HG02763 (cell line): ENCODE measurements around the gene CUL3.
"Not testable (repeated sequence)": the region's sequence is repeated elsewhere in the genome, so short reads cannot be mapped to it uniquely, and the experiment has no call there.

Experiments used
- ATAC-seq: cut with Tn5 transposase; IDR thresholded peaks from one replicate; pipeline ENCODE4 v1.9.1; 2021; ENCODE audit warnings: mild to moderate bottlenecking, moderate library complexity; ENCODE audit not compliant: unreplicated experiment

CUL3 gene

GRCh38 chr2:224545884-224546644 is 39.1 kb downstream of the CUL3 start:
- no peak for ATAC-seq

- ATAC-seq, result no peak
Observed at GRCh38 chr2:224543939-224544338, 41.2 kb downstream of the CUL3 start.

- ATAC-seq, result no peak
Observed at GRCh38 chr2:224538561-224539138, 46.5 kb downstream of the CUL3 start.

GRCh38 chr2:224532931-224533330 is 52.2 kb downstream of the CUL3 start:
- ATAC-seq, result no peak

GRCh38 chr2:224532441-224532840 is 52.7 kb downstream of the CUL3 start:
- ATAC-seq, result no peak

GRCh38 chr2:224528171-224528570 is 57.0 kb downstream of the CUL3 start:
- ATAC-seq, result no peak

GRCh38 chr2:224525774-224526173 is 59.4 kb downstream of the CUL3 start:
- ATAC-seq, result no peak

GRCh38 chr2:224524657-224525056 is 60.5 kb downstream of the CUL3 start:
- ATAC-seq, result no peak

GRCh38 chr2:224523626-224524577 is 61.3 kb downstream of the CUL3 start:
- ATAC-seq, result no peak

- ATAC-seq, result not testable (repeated sequence)
Observed at GRCh38 chr2:224522483-224522882, 62.7 kb downstream of the CUL3 start.

- ATAC-seq, result peak; percentile 60
Observed at GRCh38 chr2:224520064-224520463, 65.1 kb downstream of the CUL3 start.

- ATAC-seq, result no peak
Observed at GRCh38 chr2:224518806-224519580, 66.2 kb downstream of the CUL3 start.

GRCh38 chr2:224517963-224518362 is 67.2 kb downstream of the CUL3 start:
- ATAC-seq, result no peak

GRCh38 chr2:224516393-224516792 is 68.8 kb downstream of the CUL3 start:
- ATAC-seq, result not testable (repeated sequence)

GRCh38 chr2:224513991-224514390 is 71.2 kb downstream of the CUL3 start:
- ATAC-seq, result no peak

GRCh38 chr2:224507789-224508188 is 77.4 kb downstream of the CUL3 start:
- ATAC-seq, result no peak

- ATAC-seq, result no peak
Observed at GRCh38 chr2:224506494-224506893, 78.7 kb downstream of the CUL3 start.

GRCh38 chr2:224498991-224499390 is 86.2 kb downstream of the CUL3 start:
- no peak for ATAC-seq

- ATAC-seq, result no peak
Observed at GRCh38 chr2:224492531-224492930, 92.6 kb downstream of the CUL3 start.

- not testable (repeated sequence) for ATAC-seq
Observed at GRCh38 chr2:224487940-224488339, 97.2 kb downstream of the CUL3 start.
